GM12874 (cell line): ENCODE measurements around the gene LAGE3.

Source experiments
- CTCF ChIP-seq: IDR thresholded peaks from 2 replicates; pipeline ENCODE4 v1.5.1; 2011; ENCODE audit warnings: low read depth, mild to moderate bottlenecking, control low read depth, low read length, moderate library complexity; ENCODE audit not compliant: insufficient read depth

LAGE3 gene

GRCh38 chrX:154478728-154479622, at the start of gene LAGE3:
TSS of gene LAGE3 (minus strand) at chrX:154479281. CDS start at chrX:154478915, 366 bp downstream.
- TF ChIP-seq CTCF = no peak

GRCh38 chrX:154526901-154527675, 48.0 kb upstream of the LAGE3 start:
- peak; percentile 47 for TF ChIP-seq CTCF

- TF ChIP-seq CTCF = no peak
Observed at GRCh38 chrX:154525606-154526490, 46.8 kb upstream of the LAGE3 start.

- TF ChIP-seq CTCF = no peak
Observed at GRCh38 chrX:154519389-154519788, 40.3 kb upstream of the LAGE3 start.

GRCh38 chrX:154517101-154517781, 38.2 kb upstream of the LAGE3 start:
- no peak for TF ChIP-seq CTCF

- no peak for TF ChIP-seq CTCF
Observed at GRCh38 chrX:154516656-154517100, 37.6 kb upstream of the LAGE3 start.
